OCI-LY3 (cell line): ENCODE results near the gene USP53.

Experiments
- CTCF ChIP-seq: fragments of 200-600, 300-600 bp; sonication (generic); IDR thresholded peaks from 2 replicates; pipeline ENCODE4 v1.5.1; 2014; ENCODE audit warnings: antibody characterized with exemption, low read length, low read depth
- EZH2phosphoT487 ChIP-seq: fragments of 200-600 bp; shearing (Covaris generic); IDR thresholded peaks from 2 replicates; pipeline ENCODE4 v1.6.1; 2018; ENCODE audit warnings: antibody characterized with exemption, mixed run types, low read depth

DNA sequence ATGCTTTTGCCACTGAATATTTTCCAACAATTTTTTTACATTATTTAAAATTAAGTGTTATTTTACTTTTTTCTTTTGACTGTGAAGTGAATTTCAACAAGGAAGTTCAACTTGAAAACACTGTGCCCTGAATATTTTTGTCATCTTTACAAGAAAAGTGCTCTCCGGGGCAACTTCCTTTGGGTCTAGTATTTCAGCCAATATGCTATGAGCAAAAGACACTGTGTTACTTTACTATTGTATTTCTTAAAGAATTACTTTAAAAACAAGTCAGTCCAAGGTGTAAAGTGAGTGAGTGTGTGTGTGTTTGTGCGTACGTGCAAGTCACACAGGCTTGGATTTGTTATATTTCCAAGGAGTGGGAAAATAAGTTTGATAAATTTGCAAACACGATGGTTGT is 7.6 kb upstream of the USP53 start:
- TF ChIP-seq CTCF (no peak), EZH2phosphoT487 (no peak)
